GM10847 (cell line): ENCODE measurements around the gene TSPAN4.
A peak's percentile ranks its signal among the peaks of the same experiment; 100 is the strongest.

ENCODE experiments used
- POLR2A ChIP-seq: IDR thresholded peaks from 2 replicates; pipeline ENCODE4 v1.6.1; 2011; ENCODE audit not compliant: insufficient read length; ENCODE audit errors: extremely low read depth

Gene TSPAN4

DNA sequence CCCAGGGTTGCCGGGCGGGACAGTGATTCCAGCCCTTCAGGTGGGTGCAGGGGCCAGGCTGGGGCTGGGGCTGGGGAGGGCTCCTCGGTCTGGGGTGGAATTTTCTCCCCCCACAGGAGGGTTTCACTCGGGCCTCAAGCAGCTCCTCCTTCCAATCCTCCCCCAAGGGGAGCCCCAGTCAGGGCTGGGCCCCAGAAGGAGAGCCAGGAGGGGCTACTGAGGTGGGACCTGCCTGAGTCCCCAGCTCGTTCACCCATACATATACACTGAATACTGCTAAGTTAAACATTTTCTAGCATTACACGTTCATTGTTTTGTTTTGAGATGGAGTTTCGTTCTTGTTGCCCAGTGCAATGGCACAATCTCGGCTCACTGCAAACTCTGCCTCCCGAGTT, 16.4 kb upstream of the TSPAN4 start:
- TF ChIP-seq POLR2A: no peak

DNA sequence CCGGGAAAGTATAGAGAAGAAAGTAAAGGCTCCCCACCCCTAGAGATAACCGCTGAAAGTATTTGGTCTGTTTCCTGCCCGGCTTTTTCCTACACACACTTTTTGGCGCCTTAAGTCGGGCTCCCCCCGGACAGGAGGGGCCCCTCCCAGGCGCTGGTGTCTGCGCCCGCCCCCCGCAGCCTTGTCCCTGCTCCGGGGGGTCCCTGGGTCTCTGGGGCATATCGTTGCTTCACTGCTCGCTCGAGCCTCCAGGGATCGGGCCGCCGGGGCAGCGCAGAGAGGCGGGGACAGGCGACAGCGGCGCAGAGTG, 15.9 kb upstream of the TSPAN4 start:
- TF ChIP-seq POLR2A: no peak

DNA sequence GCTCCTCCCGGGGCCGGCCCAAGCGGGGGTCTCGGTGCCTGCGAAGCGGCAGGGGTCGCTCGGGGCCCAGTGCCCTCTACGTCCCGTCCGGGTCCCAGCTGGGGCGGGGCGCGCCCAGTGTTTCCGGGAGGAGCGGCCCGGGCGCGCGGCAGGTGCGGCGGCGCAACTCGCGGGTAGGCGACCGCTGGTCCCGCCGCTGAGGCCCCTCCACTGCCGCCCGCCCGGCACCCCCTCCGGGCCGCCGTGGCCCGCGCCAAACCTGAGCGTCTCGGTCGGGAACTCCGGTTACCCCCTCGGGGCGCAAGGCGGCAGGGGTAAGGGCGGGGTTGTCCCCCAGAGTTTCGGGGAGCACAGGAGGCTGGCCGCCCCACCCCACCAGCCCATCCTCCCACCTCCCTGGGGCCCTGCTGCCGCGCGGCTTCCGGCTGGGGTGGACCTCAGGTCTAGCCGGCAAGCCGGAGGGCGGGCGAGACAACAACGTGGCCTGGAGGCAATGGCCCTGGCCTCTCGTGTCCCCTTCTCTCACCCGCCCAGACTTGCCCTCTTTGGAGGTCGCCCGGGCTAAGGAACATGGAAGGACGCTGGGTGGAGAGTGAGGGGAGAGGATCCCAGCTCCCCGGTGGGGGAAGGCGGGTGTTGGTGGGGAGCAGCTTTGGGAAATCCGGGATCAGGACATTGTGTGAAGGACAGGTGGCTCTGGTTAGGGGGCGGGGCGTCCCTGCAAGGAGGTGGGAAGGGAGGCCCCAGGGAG, 15.3 kb upstream of the TSPAN4 start:
- TF ChIP-seq POLR2A: no peak

DNA sequence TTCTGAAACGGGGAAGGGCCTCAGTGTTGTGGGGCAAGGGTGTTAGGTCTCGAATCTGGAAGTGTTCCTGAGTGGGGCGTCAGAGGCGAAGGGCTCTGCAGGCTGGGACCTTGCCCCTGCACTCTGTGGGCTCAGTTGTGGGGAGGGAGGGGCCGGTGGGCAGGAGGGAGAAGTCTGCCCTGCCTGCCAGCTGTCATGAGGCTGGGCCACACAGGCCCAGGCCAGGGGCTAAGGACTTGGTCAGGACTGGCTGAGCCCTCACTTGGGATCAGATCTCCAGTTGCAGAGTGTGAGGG, 14.8 kb upstream of the TSPAN4 start, which contains the start of gene CRACR2B:
Gene CRACR2B, plus strand, starts transcription at position 23 of the 296 bp plus-strand sequence. CDS start 689 bp downstream, outside the sequence.
- no peak for TF ChIP-seq POLR2A

DNA sequence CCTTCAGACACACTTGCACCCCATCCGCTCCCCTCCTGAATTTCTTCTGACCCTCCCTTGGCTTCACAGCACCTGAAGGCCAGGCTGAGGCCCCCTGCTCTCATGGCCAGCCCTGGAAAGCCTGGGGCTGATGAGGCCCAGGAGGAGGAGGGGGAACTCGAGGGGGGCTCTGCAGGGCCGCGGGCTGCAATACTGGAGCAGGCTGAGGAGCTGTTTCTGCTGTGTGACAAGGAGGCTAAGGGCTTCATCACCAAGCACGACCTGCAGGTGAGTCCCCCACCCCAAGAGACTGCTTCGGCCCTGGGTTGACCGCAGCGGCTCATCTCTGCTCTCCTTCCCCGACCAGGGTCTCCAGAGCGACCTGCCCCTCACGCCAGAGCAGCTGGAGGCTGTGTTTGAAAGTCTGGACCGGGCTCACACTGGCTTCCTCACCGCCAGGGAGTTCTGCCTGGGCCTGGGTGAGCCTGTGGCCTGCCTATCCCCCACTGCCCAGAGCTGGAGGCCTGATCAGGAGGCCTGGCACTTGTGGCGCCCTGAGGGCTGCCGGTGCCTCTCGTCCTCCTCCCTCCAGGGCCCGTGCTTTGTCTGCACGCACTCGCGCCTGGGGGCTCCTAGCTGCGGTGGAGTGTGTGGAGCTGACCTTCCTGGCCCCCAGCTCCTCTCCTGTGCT, 14.0 kb upstream of the TSPAN4 start:
- TF ChIP-seq POLR2A: no peak

DNA sequence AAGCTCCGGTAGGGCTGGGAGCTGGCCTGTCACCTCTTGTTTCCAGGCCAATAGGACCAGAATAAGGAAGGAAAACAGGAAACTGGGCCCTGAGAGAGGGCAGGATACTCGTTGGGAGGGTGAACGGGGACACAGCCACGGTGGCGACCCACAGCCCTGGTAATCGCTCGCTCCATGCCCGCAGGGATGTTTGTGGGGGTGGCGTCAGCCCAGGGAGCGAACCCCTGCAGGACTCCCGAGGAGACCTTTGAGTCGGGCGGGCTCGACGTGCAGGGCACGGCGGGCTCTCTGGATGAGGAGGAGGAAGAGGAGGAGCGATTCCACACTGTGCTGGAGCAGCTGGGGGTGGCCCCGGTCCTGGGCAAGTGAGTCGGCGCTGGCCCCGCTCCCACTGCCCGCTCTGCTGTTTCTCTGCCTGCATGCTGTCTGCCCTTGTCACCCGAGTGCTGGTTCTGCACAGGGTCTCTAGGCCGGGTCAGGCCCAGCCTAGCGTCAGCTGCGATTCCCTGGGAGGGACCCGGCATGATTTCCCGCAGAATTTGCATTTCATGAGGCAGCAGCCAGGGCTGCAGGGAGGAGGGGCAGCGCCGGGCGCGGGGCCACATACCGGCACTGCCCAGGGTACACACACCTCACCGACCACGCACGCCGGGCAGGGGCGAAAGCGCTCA, 13.3 kb upstream of the TSPAN4 start:
- no peak for TF ChIP-seq POLR2A

DNA sequence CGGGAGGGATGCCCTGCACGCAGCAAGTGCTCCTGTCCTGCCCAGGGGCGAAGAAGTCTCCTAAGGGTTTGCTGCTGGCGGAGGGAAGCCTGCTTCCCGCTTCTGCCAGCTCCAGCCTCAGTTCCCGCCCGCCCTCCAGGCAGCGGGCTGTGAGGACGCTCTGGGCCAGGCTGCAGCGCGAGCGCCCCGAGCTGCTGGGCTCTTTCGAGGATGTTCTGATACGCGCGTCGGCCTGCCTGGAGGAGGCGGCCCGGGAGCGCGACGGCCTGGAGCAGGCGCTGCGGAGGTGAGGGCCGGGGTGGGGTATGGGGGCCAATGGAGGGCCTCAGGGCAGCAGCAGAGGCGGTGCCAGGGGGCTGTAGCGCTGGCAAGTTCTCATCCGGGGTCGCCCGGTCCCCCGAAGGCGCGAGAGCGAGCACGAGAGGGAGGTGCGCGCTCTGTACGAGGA, 12.8 kb upstream of the TSPAN4 start:
- TF ChIP-seq POLR2A: no peak

DNA sequence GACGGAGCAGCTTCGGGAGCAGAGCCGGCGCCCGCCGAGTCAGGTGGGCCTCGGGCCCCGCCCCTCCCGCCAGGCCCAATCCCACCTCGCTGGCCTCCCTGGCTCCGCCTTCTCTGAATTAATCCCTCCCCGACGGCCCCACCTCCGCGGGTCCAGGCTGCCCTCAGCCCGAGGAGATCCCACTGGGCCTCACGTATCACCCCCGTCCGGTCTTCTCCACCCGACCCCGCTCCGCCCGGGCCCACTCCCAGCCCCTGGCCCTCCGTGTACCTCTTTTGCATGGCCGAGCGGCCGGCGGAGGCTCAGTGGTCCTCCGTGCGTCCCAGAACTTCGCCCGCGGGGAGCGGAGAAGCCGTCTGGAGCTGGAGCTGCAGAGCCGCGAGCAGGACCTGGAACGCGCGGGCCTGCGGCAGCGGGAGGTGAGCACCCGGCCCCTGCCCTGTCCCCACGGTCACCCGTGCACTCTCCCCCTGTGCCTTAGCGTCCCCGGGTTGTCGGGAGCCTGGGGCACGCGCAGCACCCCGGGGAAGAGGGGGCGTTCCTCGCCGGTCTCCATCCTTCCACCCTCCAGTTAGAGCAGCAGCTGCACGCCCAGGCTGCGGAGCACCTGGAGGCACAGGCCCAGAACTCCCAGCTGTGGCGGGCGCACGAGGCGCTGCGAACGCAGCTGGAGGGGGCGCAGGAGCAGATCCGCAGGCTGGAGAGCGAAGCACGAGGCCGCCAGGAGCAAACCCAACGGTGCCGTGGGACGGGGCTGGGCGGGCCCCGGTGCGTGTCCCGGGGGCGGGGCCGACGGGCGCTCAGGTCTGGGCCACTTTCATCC, 12.1 kb upstream of the TSPAN4 start:
- no peak for TF ChIP-seq POLR2A

DNA sequence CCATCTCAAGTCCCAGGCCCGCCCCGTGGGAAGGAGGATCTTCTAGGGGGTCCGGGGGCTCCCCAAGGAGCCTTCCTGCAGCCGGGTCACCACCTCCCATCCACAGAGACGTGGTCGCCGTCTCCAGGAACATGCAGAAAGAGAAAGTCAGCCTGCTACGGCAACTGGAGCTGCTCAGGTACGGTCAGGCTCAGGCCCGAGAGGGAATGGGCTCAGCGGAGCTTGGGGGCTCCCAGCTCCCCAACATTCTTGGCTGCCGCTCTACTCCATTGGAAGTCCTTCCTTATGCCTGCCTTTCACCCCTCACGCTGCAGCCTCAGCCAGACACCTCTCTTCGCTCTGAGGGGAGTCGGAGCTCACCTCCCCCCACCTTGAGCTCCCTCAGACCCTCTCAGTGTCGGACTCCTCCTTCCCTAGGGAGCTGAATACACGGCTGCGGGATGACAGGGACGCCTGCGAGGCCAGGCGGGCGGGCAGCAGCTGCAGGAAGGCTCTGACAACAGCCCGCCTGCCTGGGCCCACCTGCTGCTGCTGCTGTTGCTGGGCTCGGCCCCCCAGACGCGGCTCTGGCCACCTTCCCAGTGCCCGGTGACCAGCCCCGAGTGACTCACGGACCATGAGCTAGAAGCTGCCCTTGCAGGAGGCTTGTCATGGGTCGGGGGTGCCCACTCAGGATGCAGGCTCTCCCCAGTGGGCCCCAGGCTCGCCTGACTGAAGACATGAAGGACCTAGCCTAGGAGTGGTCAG, 11.4 kb upstream of the TSPAN4 start:
- TF ChIP-seq POLR2A: no peak

DNA sequence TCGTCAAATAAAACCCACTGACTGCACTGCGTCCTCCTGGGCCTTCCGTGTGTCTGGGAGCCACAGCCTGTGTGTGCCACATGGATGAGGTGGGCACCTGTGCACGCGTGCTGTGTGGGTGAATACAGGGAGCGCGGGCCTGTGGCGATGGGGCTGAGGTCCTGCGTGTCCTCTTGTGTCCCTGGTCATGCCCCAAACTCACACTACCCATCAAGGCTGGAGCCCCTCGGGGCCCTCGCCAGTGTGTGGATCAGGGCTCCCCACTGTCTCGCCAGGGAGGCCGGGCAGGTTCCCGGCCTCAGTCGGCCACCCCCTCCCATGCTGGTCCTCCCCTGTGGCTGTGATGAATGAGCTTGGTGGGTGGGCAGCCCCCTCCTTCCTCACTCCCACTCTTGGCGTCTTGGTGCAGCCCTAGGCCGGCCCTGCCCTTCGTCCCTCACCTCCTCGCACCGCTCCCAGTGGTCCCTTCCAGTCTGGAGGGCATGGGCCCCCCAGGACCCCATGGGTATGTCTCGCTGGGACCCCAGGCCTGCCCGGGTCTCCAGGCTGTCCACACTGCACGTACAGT, 10.6 kb upstream of the TSPAN4 start:
- no peak for TF ChIP-seq POLR2A

DNA sequence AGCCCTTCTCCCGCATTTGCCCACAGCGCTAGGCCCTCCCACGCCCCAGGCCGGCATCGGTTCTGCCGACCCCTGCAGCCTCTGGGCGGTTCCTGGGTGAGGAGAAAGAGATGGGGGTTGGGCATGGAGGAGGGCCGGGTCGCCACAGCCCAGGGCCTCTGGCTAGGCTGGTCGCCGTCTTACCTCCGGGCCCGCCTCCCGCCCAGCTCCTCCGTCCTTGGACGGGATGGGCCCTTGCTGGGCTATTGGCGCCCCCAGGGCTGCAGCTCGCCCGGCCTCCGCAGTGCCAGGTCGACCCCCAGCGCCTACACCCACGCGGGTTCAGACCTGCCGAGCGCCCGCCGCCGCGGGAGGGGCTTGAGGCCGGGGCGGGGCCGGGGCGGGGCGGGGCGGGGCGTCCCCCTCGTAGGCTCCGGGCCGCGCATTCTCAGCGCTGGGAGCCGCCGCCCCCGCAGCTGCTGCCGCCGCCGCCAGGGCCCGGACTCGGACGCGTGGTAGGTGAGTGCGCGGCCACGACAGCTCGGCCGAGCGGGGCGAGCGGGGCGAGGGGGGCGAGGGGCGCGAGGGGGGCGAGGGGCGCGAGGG, 10.0 kb upstream of the TSPAN4 start, which contains the start of gene CD151:
Gene CD151, plus strand, starts transcription at position 424 of the 585 bp plus-strand sequence. CDS start 3,118 bp downstream, outside the sequence.
- peak; percentile 25 for TF ChIP-seq POLR2A

DNA sequence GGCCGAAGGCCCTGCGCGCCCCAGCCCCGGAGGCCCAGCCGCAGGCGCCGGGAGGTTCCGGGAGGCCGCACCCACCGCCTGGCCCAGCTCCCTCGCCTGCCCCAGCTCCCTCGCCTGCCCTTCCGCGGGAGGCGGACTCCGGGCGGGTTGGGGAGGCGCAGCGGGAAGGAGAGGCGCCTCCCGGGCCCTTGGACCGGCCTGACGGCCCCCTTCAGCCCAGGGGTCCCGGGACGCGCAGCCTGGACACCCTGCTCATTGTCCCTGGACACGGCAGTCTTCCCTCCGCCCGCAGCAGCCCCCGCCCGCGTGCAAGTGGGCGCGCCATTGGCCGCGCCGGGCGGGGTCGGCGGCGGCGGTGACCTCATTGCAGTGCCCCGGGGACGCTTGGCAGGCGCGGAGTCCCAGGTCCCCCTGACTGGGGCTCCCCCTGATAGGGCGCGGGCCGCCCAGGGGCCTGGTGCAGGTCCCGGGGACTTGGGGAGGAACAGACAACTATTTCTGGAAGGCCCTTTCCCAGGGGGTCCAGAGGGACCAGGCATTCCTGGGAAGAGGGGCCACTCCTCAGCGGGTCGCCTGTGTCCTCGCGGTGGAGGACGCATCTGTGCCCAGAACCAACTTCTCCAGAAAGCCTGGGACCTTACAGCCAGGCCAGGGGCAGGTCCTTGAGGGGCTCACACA, 9.4 kb upstream of the TSPAN4 start:
- TF ChIP-seq POLR2A: no peak

DNA sequence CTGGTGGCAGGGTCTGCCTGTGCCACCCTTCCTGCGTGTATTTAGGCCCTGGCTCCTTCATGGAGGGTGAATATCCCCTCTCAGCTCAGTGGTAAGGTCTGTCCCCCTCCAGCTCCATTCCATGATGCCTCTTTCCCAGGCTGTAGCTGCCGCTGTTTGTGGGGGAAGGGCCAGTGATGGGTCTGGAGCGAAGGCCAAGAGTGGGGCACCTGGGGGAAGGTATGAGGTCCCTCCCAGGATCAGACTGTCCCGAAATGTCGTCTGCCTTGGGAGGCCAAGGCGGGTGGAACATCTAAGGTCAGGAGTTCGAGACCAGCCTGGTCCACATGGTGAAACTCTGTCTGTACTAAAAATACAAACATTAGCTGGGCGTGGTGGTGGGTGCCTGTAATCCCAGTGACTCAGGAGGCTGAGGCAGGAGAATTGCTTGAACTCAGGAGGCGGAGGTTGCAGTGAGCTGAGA, 8.8 kb upstream of the TSPAN4 start:
- TF ChIP-seq POLR2A: no peak
